ENCODE measurements around the gene NBPF12. TPM values are rescaled to one million over a fixed set of nuclear protein-coding genes. Genes with fewer than 3 reads are reported as not detected.
"Not testable (repeated sequence)": the region's sequence is repeated elsewhere in the genome, so short reads cannot be mapped to it uniquely, and the experiment has no call there.

NBPF12 gene
- total RNA-seq, 1 experiment from 2014 or later = 5.2 TPM

DNA sequence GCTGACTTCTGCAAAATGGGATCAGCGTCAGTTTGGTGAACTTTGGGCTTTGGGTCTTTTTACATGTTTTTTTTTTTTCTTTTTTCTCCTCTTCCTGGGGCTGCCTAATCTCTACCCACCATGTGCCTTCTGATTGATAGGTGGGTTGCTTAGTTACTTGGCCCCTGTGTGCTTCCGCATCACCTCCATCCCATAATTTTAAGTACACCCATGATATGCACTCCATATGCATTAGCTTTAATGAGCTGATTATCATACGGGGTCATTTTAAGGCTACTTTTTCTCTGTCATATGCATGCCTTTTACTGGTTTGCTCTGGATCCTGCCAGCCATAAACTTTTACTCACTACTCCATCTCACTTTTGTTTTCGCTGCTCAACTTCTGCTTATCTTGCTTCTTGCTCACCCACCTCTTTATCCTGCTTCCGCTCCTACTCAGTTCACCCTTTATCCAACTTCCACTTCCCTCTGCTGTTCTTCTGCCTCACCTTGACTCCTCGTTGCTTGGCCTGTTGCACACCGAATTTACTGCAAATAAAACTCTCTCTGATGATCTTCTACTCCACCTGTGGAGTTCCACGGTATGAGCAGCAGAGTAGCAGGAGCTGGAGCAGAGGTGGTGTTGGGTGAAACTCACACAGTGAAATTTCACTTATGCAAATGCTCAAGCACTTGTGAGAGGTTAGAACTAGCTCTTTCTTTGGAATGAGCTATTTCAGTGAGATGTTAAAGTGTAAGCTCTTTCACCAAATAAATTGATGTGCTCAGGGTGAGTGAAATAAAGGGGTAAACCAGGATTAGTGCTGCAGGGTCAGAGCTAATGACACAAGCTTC, 3.5 kb upstream of the NBPF12 start:
- H3K27me3 Mint-ChIP-seq (ENCODE audit: low read depth); POLR2A ChIA-PET; H3K4me3 Mint-ChIP-seq; H3K9me3 Mint-ChIP-seq; H3K4me1 Mint-ChIP-seq; DNase-seq (ENCODE audit: low spot score); CTCF ChIA-PET; ATAC-seq; H3K27ac Mint-ChIP-seq; H3K36me3 Mint-ChIP-seq: not testable (repeated sequence)

DNA sequence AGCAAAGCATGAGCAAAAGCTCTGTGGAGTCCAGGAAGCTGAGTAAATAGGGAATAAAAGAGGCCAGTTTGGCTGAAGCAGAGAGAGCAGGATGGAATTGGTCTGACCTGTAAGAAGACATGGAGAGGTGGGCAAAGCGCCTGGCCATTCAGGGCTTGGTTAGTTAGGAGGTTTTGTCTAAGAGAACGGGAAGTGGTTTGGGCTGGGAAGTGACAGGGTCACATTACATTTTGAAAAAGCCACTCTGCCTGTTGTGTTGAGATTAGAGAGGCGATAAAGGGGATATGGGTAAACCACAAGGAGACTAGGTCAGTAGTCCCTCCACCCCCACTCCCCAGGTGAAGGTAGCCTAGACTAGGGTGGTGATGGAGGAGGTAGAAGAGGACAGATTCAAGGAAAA, 662 bp upstream of the NBPF12 start:
- H3K27ac Mint-ChIP-seq; POLR2A ChIA-PET; DNase-seq (ENCODE audit: low spot score); H3K27me3 Mint-ChIP-seq (ENCODE audit: low read depth); ATAC-seq; H3K9me3 Mint-ChIP-seq; CTCF ChIA-PET; H3K4me3 Mint-ChIP-seq; H3K36me3 Mint-ChIP-seq: not testable (repeated sequence)
- H3K4me1 Mint-ChIP-seq = peaks cover 11% of the 10 kb centered on the region

DNA sequence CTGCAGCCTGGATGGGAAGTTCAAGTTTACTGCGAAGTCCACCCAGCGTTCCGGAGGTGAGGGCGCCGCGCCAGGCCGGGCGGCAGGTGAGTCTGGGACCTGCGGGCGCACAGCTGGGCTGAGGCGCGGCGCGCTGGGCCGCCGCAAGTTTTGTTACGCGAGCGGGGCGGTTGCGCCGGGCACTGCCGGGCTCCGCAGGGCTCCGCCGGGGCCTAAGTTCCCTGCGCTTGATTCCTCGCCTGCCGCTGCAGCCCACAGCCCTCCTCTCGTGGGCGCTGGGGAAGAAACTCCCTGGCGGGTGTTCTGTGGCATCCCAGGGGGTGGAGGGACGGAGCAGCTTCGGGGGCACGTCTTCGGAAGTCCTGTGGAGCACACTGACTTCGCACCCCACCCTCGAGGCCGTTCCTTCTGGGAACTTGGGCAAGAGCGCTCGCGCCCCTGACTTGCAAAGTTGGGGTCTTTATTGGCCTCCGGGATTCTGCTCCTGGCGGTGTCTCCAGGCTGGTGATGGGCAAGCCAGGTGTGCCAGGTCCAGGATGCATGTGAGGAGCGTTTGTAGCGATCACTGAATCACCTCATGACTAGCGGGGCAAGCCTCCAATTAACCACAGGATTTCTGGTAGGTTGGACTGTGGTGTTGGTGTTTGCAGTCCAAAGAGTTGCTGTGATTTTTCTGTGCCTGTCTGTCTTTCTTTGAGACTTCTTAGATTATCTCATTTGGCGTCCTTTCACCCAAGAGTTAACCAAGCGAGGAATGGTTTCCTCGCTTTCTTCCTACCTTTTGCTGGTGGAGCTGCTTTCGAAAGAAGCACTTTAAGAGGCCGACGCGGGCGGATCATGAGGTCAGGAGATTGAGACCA, 1.0 kb downstream of the NBPF12 start:
- H3K9me3 Mint-ChIP-seq; H3K27me3 Mint-ChIP-seq (ENCODE audit: low read depth); H3K36me3 Mint-ChIP-seq; CTCF ChIA-PET; POLR2A ChIA-PET; H3K27ac Mint-ChIP-seq: not testable (repeated sequence)
- DNase-seq (ENCODE audit: low spot score) = peak; percentile 45
- ATAC-seq = peak; percentile 49
- Mint-ChIP-seq H3K4me3 (peak overlapping the region; percentile 82), H3K4me1 (peaks cover 11% of the 10 kb centered on the region)

DNA sequence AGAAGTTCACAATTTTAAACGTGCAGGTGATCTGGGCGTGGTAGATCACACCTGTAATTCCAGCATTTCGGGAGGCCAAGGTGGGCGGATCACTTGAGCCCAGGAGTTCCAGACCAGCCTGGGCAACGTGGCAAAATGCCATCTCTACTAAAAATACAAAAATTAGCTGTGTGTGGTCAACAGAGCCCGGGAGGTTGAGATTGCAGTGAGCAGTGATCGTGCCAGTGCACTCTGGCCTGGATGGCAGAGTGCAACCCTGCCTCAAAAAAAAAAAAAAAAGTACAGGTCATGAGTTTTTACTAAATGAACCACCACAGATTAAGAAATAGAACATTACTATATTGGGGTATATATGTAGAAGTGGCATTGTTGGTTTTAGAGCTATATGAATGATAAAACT, 2.2 kb downstream of the NBPF12 start:
- H3K4me3 Mint-ChIP-seq; H3K4me1 Mint-ChIP-seq; DNase-seq (ENCODE audit: low spot score); H3K9me3 Mint-ChIP-seq; POLR2A ChIA-PET; H3K36me3 Mint-ChIP-seq; ATAC-seq; H3K27ac Mint-ChIP-seq; CTCF ChIA-PET; H3K27me3 Mint-ChIP-seq (ENCODE audit: low read depth): not testable (repeated sequence)

DNA sequence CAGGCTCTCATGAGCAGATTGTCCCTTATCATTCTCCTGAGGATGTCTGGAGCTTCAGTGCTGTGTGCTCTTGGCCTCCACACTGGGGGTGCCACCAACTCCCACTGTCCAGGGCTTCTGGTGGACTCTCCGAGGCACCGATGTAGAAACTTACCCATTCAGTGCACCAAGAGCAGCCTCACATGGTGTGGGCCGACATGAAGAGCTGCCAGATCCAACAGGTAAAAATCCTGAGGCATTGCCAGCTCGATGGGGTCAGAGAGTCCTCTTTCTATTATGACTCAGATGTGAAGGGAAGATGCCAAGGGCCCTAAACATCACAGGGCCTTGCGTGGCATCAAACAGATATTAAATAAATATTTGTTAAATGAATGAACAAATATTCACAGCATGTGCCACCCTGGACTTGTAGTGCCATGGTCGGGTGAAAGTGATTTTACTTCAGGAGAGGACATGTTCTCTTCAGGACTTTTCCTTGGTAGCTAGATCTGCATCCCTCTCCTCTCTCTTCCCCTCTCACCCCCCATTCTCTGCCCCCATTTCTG, 5.3 kb downstream of the NBPF12 start:
- peaks cover 27% of the 10 kb centered on the region for H3K27me3 Mint-ChIP-seq (ENCODE audit: low read depth)
- DNase-seq (ENCODE audit: low spot score); CTCF ChIA-PET; POLR2A ChIA-PET; H3K9me3 Mint-ChIP-seq; H3K4me3 Mint-ChIP-seq; H3K36me3 Mint-ChIP-seq; H3K27ac Mint-ChIP-seq; ATAC-seq: not testable (repeated sequence)
- peaks cover 12% of the 10 kb centered on the region for H3K4me1 Mint-ChIP-seq

DNA sequence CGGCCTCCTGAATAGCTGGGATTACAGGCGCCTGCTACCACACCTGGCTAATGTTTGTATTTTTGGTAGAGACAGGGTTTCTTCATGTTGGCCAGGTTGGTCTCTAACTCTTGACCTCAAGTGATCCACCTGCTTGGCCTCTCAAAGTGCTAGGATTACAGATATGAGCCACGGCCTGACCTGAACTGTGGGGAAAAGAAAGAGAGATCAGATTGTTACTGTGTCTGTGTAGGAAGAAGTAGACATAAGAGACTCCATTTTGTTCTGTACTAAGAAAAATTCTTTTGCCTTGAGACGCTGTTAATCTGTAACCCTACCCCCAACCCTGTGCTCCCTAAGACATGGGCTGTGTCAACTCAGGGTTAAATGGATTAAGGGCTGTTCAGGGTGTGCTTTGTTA, 10.0 kb downstream of the NBPF12 start:
- H3K27ac Mint-ChIP-seq; ATAC-seq; DNase-seq (ENCODE audit: low spot score); H3K36me3 Mint-ChIP-seq; H3K4me3 Mint-ChIP-seq; H3K9me3 Mint-ChIP-seq; H3K4me1 Mint-ChIP-seq; CTCF ChIA-PET; POLR2A ChIA-PET: not testable (repeated sequence)
- H3K27me3 Mint-ChIP-seq (ENCODE audit: low read depth) = peaks cover 28% of the 10 kb centered on the region

DNA sequence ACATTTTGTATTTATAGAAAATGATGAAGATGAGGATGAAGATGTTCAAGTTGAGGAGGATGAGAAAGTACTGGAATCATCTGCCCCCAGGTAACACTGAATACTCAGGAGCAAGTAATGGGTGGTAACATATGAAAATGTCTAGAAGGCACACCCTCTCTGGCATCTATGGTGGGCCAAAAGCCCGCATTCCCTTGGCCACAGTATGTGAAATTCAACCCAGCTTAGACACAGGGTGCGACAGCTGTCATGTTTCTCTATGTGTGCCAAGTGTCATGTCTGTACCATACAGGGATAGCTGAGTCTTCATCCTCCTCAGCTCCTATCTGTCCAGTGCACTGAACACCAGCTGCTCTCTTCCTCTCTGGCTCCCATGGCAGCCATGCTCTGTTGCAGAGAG, 26.2 kb downstream of the NBPF12 start:
- H3K27me3 Mint-ChIP-seq (ENCODE audit: low read depth); H3K4me3 Mint-ChIP-seq; CTCF ChIA-PET; POLR2A ChIA-PET; DNase-seq (ENCODE audit: low spot score); H3K4me1 Mint-ChIP-seq; H3K36me3 Mint-ChIP-seq; H3K9me3 Mint-ChIP-seq; ATAC-seq; H3K27ac Mint-ChIP-seq: not testable (repeated sequence)

DNA sequence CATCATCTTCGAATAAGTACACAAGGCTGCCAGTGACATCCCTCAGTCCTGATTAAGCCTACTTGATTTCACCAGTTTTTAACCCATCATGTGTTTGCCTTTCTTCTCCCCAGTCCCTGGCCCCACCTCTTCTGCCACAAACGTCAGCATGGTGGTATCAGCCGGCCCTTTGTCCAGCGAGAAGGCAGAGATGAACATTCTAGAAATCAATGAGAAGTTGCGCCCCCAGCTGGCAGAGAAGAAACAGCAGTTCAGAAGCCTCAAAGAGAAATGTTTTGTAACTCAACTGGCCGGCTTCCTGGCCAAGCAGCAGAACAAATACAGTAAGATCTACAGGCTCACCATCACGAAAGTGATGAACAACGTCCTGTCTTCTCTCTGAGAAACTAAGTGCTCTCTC, 28.2 kb downstream of the NBPF12 start:
- H3K36me3 Mint-ChIP-seq = peaks cover 11% of the 10 kb centered on the region
- CTCF ChIA-PET = interaction anchor here (0.8 kb wide), 1 partner anchor 281 kb away, joined by 3 read pairs; no protein-coding TSS in a partner anchor
- not testable (repeated sequence) for H3K9me3 Mint-ChIP-seq

DNA sequence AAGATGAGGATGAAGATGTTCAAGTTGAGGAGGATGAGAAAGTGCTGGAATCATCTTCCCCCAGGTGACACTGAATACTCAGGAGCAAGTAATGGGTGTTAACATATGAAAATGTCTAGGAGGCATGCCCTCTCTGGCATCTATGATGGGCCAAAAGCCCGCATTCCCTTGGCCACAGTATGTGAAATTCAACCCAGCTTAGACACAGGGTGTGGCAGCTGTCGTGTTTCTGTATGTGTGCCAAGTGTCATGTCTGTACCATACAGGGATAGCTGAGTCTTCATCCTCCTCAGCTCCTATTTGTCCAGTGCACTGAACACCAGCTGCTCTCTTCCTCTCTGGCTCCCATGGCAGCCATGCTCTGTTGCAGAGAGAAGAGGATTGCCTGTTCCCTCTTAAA, 32.5 kb downstream of the NBPF12 start:
- DNase-seq (ENCODE audit: low spot score); H3K27me3 Mint-ChIP-seq (ENCODE audit: low read depth); POLR2A ChIA-PET; H3K36me3 Mint-ChIP-seq; H3K4me3 Mint-ChIP-seq; ATAC-seq; CTCF ChIA-PET; H3K9me3 Mint-ChIP-seq; H3K4me1 Mint-ChIP-seq; H3K27ac Mint-ChIP-seq: not testable (repeated sequence)

More for the DNA sequence above, 28.2 kb downstream of the NBPF12 start:
- H3K27ac Mint-ChIP-seq; H3K27me3 Mint-ChIP-seq (ENCODE audit: low read depth); H3K4me3 Mint-ChIP-seq; H3K4me1 Mint-ChIP-seq; POLR2A ChIA-PET; DNase-seq (ENCODE audit: low spot score); ATAC-seq: not testable (repeated sequence)
- TF ChIP-seq, protein P1, sequence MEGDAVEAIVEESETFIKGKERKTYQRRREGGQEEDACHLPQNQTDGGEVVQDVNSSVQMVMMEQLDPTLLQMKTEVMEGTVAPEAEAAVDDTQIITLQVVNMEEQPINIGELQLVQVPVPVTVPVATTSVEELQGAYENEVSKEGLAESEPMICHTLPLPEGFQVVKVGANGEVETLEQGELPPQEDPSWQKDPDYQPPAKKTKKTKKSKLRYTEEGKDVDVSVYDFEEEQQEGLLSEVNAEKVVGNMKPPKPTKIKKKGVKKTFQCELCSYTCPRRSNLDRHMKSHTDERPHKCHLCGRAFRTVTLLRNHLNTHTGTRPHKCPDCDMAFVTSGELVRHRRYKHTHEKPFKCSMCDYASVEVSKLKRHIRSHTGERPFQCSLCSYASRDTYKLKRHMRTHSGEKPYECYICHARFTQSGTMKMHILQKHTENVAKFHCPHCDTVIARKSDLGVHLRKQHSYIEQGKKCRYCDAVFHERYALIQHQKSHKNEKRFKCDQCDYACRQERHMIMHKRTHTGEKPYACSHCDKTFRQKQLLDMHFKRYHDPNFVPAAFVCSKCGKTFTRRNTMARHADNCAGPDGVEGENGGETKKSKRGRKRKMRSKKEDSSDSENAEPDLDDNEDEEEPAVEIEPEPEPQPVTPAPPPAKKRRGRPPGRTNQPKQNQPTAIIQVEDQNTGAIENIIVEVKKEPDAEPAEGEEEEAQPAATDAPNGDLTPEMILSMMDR (IDR thresholded peaks at IDR 0.05) = peak; percentile 38; the same call in 1 of the 2 replicates

DNA sequence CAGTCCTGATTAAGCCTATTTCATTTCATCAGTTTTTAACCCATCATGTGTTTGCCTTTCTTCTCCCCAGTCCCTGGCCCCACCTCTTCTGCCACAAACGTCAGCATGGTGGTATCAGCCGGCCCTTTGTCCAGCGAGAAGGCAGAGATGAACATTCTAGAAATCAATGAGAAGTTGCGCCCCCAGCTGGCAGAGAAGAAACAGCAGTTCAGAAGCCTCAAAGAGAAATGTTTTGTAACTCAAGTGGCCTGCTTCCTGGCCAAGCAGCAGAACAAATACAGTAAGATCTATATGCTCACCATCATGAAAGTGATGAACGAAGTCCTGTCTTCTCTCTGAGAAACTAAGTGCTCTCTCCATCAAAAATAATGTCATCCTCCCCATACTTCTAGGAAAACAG, 34.6 kb downstream of the NBPF12 start:
- CTCF ChIA-PET; H3K4me1 Mint-ChIP-seq; H3K9me3 Mint-ChIP-seq; ATAC-seq; H3K36me3 Mint-ChIP-seq; DNase-seq (ENCODE audit: low spot score); POLR2A ChIA-PET; H3K27me3 Mint-ChIP-seq (ENCODE audit: low read depth); H3K27ac Mint-ChIP-seq; H3K4me3 Mint-ChIP-seq: not testable (repeated sequence)

DNA sequence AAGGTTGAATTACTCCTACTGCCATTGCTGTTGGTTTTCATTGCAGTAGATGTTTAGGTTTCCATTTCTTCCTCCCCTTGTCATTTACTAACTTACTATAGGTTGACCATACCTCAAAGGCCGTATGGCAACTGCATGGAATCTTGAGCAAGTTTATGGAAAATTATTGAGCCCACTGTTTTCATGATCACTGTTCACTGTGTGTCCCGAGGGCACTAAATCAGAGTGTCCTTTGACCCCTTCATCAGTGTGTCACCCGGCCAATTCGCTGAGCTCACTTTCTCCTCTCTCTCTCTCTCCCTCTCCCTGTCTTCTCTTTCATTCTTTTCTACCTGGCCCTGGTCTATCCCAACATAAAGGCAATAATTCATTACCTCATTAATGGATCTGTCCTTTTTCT, 47.7 kb downstream of the NBPF12 start:
- ATAC-seq; H3K27ac Mint-ChIP-seq; H3K27me3 Mint-ChIP-seq (ENCODE audit: low read depth); H3K4me1 Mint-ChIP-seq; POLR2A ChIA-PET; CTCF ChIA-PET; H3K36me3 Mint-ChIP-seq; H3K9me3 Mint-ChIP-seq; H3K4me3 Mint-ChIP-seq; DNase-seq (ENCODE audit: low spot score): not testable (repeated sequence)

Measured in WTC11 (cell line).